HG03159 (cell line): ENCODE data around the gene LSM6.

ENCODE experiments used
- ATAC-seq: cut with Tn5 transposase; IDR thresholded peaks from one replicate; pipeline ENCODE4 v1.9.1; 2021; ENCODE audit warnings: mild to moderate bottlenecking, moderate library complexity; ENCODE audit not compliant: unreplicated experiment

LSM6 gene

GRCh38 chr4:146183209-146183608 lies 7.7 kb downstream of the LSM6 start:
- ATAC-seq = no peak

GRCh38 chr4:146186041-146186440 lies 10.5 kb downstream of the LSM6 start:
- no peak for ATAC-seq

GRCh38 chr4:146186596-146186995 lies 11.1 kb downstream of the LSM6 start:
- no peak for ATAC-seq

GRCh38 chr4:146190456-146190855 lies 14.9 kb downstream of the LSM6 start:
- no peak for ATAC-seq

GRCh38 chr4:146191766-146192458 lies 16.4 kb downstream of the LSM6 start:
- no peak for ATAC-seq

GRCh38 chr4:146193628-146194027 lies 18.1 kb downstream of the LSM6 start:
- ATAC-seq = no peak

- ATAC-seq = no peak
Observed at GRCh38 chr4:146194212-146194611, 18.7 kb downstream of the LSM6 start.

- ATAC-seq = no peak
Observed at GRCh38 chr4:146202665-146203064, 27.1 kb downstream of the LSM6 start.

- no peak for ATAC-seq
Observed at GRCh38 chr4:146207410-146207809, 31.9 kb downstream of the LSM6 start.

- ATAC-seq = no peak
Observed at GRCh38 chr4:146210890-146211289, 35.4 kb downstream of the LSM6 start.

GRCh38 chr4:146211440-146211839 lies 35.9 kb downstream of the LSM6 start:
- ATAC-seq = no peak

GRCh38 chr4:146212781-146213180 lies 37.3 kb downstream of the LSM6 start:
- ATAC-seq = no peak

- no peak for ATAC-seq
Observed at GRCh38 chr4:146214238-146214637, 38.7 kb downstream of the LSM6 start, which contains the start of gene REELD1. Gene REELD1 (plus strand): TSS chr4:146214538. CDS start chr4:146216953, 2,415 bp downstream.

GRCh38 chr4:146222313-146222712 lies 46.8 kb downstream of the LSM6 start:
- no peak for ATAC-seq

GRCh38 chr4:146224326-146224966 lies 48.9 kb downstream of the LSM6 start:
- no peak for ATAC-seq

- ATAC-seq = no peak
Observed at GRCh38 chr4:146229406-146229805, 53.9 kb downstream of the LSM6 start.

GRCh38 chr4:146232131-146232722 lies 56.7 kb downstream of the LSM6 start:
- ATAC-seq = no peak

GRCh38 chr4:146235654-146236177 lies 60.2 kb downstream of the LSM6 start:
- ATAC-seq = no peak

- no peak for ATAC-seq
Observed at GRCh38 chr4:146236216-146236615, 60.7 kb downstream of the LSM6 start.

GRCh38 chr4:146237092-146237491 lies 61.6 kb downstream of the LSM6 start:
- ATAC-seq = no peak

- no peak for ATAC-seq
Observed at GRCh38 chr4:146238107-146238506, 62.6 kb downstream of the LSM6 start.
